ENCODE results near the gene CD33.

CD33 gene

DNA sequence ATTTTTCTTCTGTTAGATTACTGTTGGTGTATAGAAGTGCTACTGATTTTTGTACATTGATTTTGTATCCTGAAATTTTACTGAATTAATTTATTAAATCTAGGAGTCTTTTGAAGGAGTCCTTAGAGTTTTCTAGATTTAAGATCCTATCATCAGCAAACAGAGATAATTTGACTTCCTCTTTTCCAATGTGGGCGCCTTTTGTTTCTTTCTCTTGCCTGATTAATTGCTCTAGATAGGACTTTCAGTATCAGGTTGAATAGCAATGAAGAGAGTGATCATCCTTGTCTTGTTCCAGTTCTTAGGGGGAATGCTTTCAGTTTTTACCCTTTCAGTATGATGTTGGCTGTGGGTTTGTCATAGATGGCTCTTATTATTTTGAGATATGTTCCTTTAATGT is 5.6 kb upstream of the CD33 start:
- no peak for DNase-seq (ENCODE audit: low read depth in 1 of 2, low spot score in 1 of 2)
- TF ChIP-seq GABPA (IDR thresholded peaks at IDR 0.05; ENCODE audit: low read depth) (no peak), SPI1 (IDR thresholded peaks at IDR 0.05; ENCODE audit: borderline replicate concordance, low read depth) (peak; percentile 91)
- H3K27ac ChIP-seq (replicated peaks), result no peak overlapping the region
- no peaks in the 10 kb centered on the region for H3K27me3 ChIP-seq (ENCODE audit: insufficient read depth, poor library complexity, severe bottlenecking)
- H3K4me3 ChIP-seq (replicated peaks; ENCODE audit: insufficient read depth, low read length), result no peak overlapping the region

DNA sequence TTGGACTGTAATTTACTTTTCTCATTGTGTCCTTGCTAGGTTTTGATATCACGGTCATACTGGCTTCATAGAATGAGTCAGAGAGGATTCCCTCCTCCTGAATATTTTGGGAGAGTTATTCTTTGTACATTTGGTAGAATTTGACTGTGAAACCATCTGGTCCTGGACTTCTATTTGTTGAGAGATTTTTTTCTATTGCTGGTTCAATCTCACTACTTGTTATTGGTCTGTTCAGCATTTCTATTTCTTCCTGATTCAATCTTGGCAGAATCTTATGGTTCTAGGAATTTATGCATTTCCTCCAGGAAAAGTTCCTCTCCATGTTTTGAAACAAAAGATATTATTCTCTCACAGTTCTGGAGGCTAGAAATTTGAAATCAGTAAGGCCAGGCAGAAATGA is 4.9 kb upstream of the CD33 start:
- DNase-seq (ENCODE audit: low read depth in 1 of 2, low spot score in 1 of 2), result no peak
- H3K27ac ChIP-seq (replicated peaks), result no peak overlapping the region
- no peak overlapping the region for H3K4me3 ChIP-seq (replicated peaks; ENCODE audit: insufficient read depth, low read length)
- TF ChIP-seq, protein P1, sequence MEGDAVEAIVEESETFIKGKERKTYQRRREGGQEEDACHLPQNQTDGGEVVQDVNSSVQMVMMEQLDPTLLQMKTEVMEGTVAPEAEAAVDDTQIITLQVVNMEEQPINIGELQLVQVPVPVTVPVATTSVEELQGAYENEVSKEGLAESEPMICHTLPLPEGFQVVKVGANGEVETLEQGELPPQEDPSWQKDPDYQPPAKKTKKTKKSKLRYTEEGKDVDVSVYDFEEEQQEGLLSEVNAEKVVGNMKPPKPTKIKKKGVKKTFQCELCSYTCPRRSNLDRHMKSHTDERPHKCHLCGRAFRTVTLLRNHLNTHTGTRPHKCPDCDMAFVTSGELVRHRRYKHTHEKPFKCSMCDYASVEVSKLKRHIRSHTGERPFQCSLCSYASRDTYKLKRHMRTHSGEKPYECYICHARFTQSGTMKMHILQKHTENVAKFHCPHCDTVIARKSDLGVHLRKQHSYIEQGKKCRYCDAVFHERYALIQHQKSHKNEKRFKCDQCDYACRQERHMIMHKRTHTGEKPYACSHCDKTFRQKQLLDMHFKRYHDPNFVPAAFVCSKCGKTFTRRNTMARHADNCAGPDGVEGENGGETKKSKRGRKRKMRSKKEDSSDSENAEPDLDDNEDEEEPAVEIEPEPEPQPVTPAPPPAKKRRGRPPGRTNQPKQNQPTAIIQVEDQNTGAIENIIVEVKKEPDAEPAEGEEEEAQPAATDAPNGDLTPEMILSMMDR (IDR thresholded peaks at IDR 0.05; ENCODE audit: insufficient read depth, low read length), result no peak
- no peak for TF ChIP-seq GABPA (IDR thresholded peaks at IDR 0.05; ENCODE audit: low read depth)
- no peak for TF ChIP-seq REST (IDR thresholded peaks at IDR 0.05; ENCODE audit: insufficient replicate concordance, low read depth)
- no peak for TF ChIP-seq SPI1 (IDR thresholded peaks at IDR 0.05; ENCODE audit: borderline replicate concordance, low read depth)
- TF ChIP-seq POLR2AphosphoS5 (IDR thresholded peaks at IDR 0.05; ENCODE audit: low read depth), result no peak
- no peaks in the 10 kb centered on the region for H3K27me3 ChIP-seq (ENCODE audit: insufficient read depth, poor library complexity, severe bottlenecking)

- no peak overlapping the region for H3K27ac ChIP-seq (replicated peaks)
- DNase-seq (ENCODE audit: low read depth in 1 of 2, low spot score in 1 of 2), result no peak
- no peak overlapping the region for H3K4me3 ChIP-seq (replicated peaks; ENCODE audit: insufficient read depth, low read length)
- no peak for TF ChIP-seq SPI1 (IDR thresholded peaks at IDR 0.05; ENCODE audit: borderline replicate concordance, low read depth)
- no peak for TF ChIP-seq POLR2AphosphoS5 (IDR thresholded peaks at IDR 0.05; ENCODE audit: low read depth)
- TF ChIP-seq, protein P1 (IDR thresholded peaks at IDR 0.05; ENCODE audit: insufficient read depth, low read length), result no peak
- no peak for TF ChIP-seq GABPA (IDR thresholded peaks at IDR 0.05; ENCODE audit: low read depth)
- no peaks in the 10 kb centered on the region for H3K27me3 ChIP-seq (ENCODE audit: insufficient read depth, poor library complexity, severe bottlenecking)
Observed at GRCh38 chr19:51220996-51221395, 3.9 kb upstream of the CD33 start.

GRCh38 chr19:51224163-51224641 is 678 bp upstream of the CD33 start:
- Histone ChIP-seq H3K27me3 (ENCODE audit: insufficient read depth, poor library complexity, severe bottlenecking) (no peaks in the 10 kb centered on the region), H3K4me3 (replicated peaks; ENCODE audit: insufficient read depth, low read length) (no peak overlapping the region), H3K27ac (replicated peaks) (peak overlapping the region; percentile 76)
- TF ChIP-seq GABPA (IDR thresholded peaks at IDR 0.05; ENCODE audit: low read depth) (no peak), REST (IDR thresholded peaks at IDR 0.05; ENCODE audit: insufficient replicate concordance, low read depth) (no peak)
- DNase-seq (ENCODE audit: low read depth in 1 of 2, low spot score in 1 of 2), result no peak

- peak overlapping the region; percentile 85 for H3K4me3 ChIP-seq (replicated peaks; ENCODE audit: insufficient read depth, low read length)
- TF ChIP-seq SPI1 (IDR thresholded peaks at IDR 0.05; ENCODE audit: borderline replicate concordance, low read depth) (peak; percentile 62; the same call in 1 of the 2 replicates), REST (IDR thresholded peaks at IDR 0.05; ENCODE audit: insufficient replicate concordance, low read depth) (no peak), POLR2AphosphoS5 (IDR thresholded peaks at IDR 0.05; ENCODE audit: low read depth) (no peak), GABPA (IDR thresholded peaks at IDR 0.05; ENCODE audit: low read depth) (no peak)
- H3K27ac ChIP-seq (replicated peaks), result peak overlapping the region; percentile 76
Observed at GRCh38 chr19:51226067-51226466, 1.2 kb downstream of the CD33 start.

More at GRCh38 chr19:51226067-51226466, 1.2 kb downstream of the CD33 start:
- H3K27me3 ChIP-seq (ENCODE audit: insufficient read depth, poor library complexity, severe bottlenecking), result no peaks in the 10 kb centered on the region
- DNase-seq (ENCODE audit: low read depth in 1 of 2, low spot score in 1 of 2), result peak in 1 of 2 experiments; percentile 29

All from HL-60 (cell line).